HepG2 (cell line): ENCODE results near the gene GPR87. TPM values are rescaled to one million over a fixed set of nuclear protein-coding genes. Genes with fewer than 3 reads are reported as not detected.

ENCODE experiments used
- ATAC-seq: fragments of 200-7000 bp; cut with Tn5 transposase; 3 replicates; pipeline ENCODE4 v1.9.1; 2020; ENCODE audit warnings: mild to moderate bottlenecking, moderate library complexity
- Bru-seq: library from RNA; stranded (reverse); fragments of 400-500 nt; gene quantifications from one replicate; lab custom pipeline; 2021; lab: Mats Ljungman, UMichigan
- BruChase-seq, 2 experiments: library from RNA; stranded (reverse); fragments of 400-500 nt; gene quantifications; one replicate each; lab custom pipeline; 2021; lab: Mats Ljungman, UMichigan
- BruUV-seq: library from RNA; stranded (reverse); fragments of 400-500 nt; replicated peaks from 2 replicates; lab custom pipeline; 2021; lab: Mats Ljungman, UMichigan
- CTCF ChIA-PET: fragments of 300-600 bp; formaldehyde crosslinking; extraction: SDS; loops from one replicate; lab custom pipeline; 2021; ENCODE audit warnings: low total read pairs, inconsistent platforms, low intra/inter-chr PET ratio; lab: Yijun Ruan, JAX
- POLR2A ChIA-PET: fragments of 350-600 bp; sonication (Branson Sonifier 250); formaldehyde crosslinking; loops from one replicate; lab custom pipeline; 2020; ENCODE audit warnings: antibody characterized with exemption, inconsistent platforms; lab: Yijun Ruan, JAX
- DNase-seq: peaks from one replicate; pipeline ENCODE4 v3.0.0-alpha.2; 2015; ENCODE audit warnings: low spot score
- FAIRE-seq: peaks from 3 replicates; lab custom pipeline; 2011; peaks lifted over from hg19 to GRCh38; lab: Jason Lieb, UNC
- H2AFZ ChIP-seq: one replicate; pipeline ENCODE4 v1.6.1; 2011; ENCODE audit warnings: low read length, inconsistent platforms
- H3K27ac ChIP-seq: fragments of 300-600 bp; 3 replicates; pipeline ENCODE4 v1.8.0; 2011; ENCODE audit warnings: mixed run types, mild to moderate bottlenecking, mixed read lengths, low read length, inconsistent platforms; ENCODE audit not compliant: insufficient read depth; ENCODE audit errors: extremely low read length
- H3K27me3 ChIP-seq, 2 experiments: fragments of 200-600 bp in 1 of 2; 2 replicates in 1 of 2; 3 replicates in 1 of 2; pipeline versions ENCODE4 v1.6.0 to v1.8.0; 2011; ENCODE audit warnings: low read length in 2 of 2, mild to moderate bottlenecking in 2 of 2, moderate library complexity in 2 of 2, inconsistent platforms in 1 of 2; ENCODE audit not compliant: insufficient read depth in 2 of 2, control insufficient read depth in 1 of 2
- H3K36me3 ChIP-seq, 2 experiments: fragments of 200-600 bp in 1 of 2; replicated peaks in 1 of 2; 2 replicates in 1 of 2; 3 replicates in 1 of 2; pipeline versions ENCODE4 v1.5.1 to v1.8.0; 2011; ENCODE audit warnings: low read length in 2 of 2, inconsistent platforms in 1 of 2; ENCODE audit not compliant: insufficient read depth in 2 of 2, control insufficient read depth in 1 of 2
- H3K4me1 ChIP-seq: 2 replicates; pipeline ENCODE4 v1.5.1; 2012; ENCODE audit warnings: low read length, inconsistent platforms; ENCODE audit not compliant: insufficient read depth
- H3K4me2 ChIP-seq: 2 replicates; pipeline ENCODE4 v1.6.0; 2011; ENCODE audit warnings: low read depth, low read length, inconsistent platforms
- H3K4me3 ChIP-seq, 3 experiments: fragments of 200-600 bp in 1 of 3; sonication (generic), shearing (Covaris generic) in 1 of 3; replicated peaks in 1 of 3; 2 replicates each; pipeline ENCODE4 v1.5.1; 2011 to 2016; ENCODE audit warnings: low read length in 3 of 3, inconsistent platforms in 2 of 3, low read depth in 2 of 3, mild to moderate bottlenecking in 2 of 3, control low read depth in 1 of 3, mixed read lengths in 1 of 3; ENCODE audit not compliant: insufficient read depth in 1 of 3
- H3K79me2 ChIP-seq: one replicate; pipeline ENCODE4 v1.6.1; 2011; ENCODE audit warnings: low read length, inconsistent platforms; ENCODE audit not compliant: insufficient read depth
- H3K9ac ChIP-seq: 2 replicates; pipeline ENCODE4 v1.6.0; 2011; ENCODE audit warnings: mild to moderate bottlenecking, low read depth, low read length, inconsistent platforms; ENCODE audit not compliant: insufficient read depth
- H3K9me3 ChIP-seq: 2 replicates; pipeline ENCODE4 v1.5.1; 2012; ENCODE audit warnings: mild to moderate bottlenecking, low read length
- H4K20me1 ChIP-seq: 2 replicates; pipeline ENCODE4 v1.6.0; 2011; ENCODE audit warnings: inconsistent platforms, mild to moderate bottlenecking, low read length, moderate library complexity; ENCODE audit not compliant: insufficient read depth
- GPN1 ChIP-seq: sonication (generic); formaldehyde crosslinking; IDR thresholded peaks from 2 replicates; pipeline ENCODE4 v1.5.1; 2020; ENCODE audit warnings: missing genetic modification reagents, borderline replicate concordance
- KDM1A ChIP-seq: IDR thresholded peaks from 2 replicates; pipeline ENCODE4 v1.6.1; 2016; ENCODE audit warnings: missing compliant biosample characterization
- MAZ ChIP-seq, 2 experiments: sonication (generic) in 1 of 2; formaldehyde crosslinking in 1 of 2; IDR thresholded peaks; 2 replicates each; pipeline versions ENCODE4 v1.5.0 to v1.6.1; 2012 to 2020; ENCODE audit warnings: low read depth in 2 of 2, mild to moderate bottlenecking in 2 of 2, borderline replicate concordance in 1 of 2, improper control_type of control experiment in 1 of 2, low read length in 1 of 2, missing genetic modification reagents in 1 of 2, moderate library complexity in 1 of 2
- MTA3 ChIP-seq: sonication (generic); formaldehyde crosslinking; IDR thresholded peaks from 2 replicates; pipeline ENCODE4 v1.4.0; 2020; ENCODE audit warnings: missing genetic modification reagents
- SMAD3 ChIP-seq: sonication (generic); formaldehyde crosslinking; IDR thresholded peaks from 2 replicates; pipeline ENCODE4 v1.4.0; 2020; ENCODE audit warnings: missing genetic modification reagents
- TBX2 ChIP-seq: sonication (generic); formaldehyde crosslinking; IDR thresholded peaks from 2 replicates; pipeline ENCODE4 v1.5.0; 2020; ENCODE audit warnings: missing genetic modification reagents, mild to moderate bottlenecking, borderline replicate concordance
- TEAD3 ChIP-seq: optimal IDR thresholded peaks from 2 replicates; pipeline ENCODE3; 2016; ENCODE audit warnings: borderline replicate concordance
- ZNF816 ChIP-seq: sonication (generic); formaldehyde crosslinking; IDR thresholded peaks from 2 replicates; pipeline ENCODE4 v1.8.0; 2022; ENCODE audit warnings: missing genetic modification reagents, mild to moderate bottlenecking, borderline replicate concordance
- WGBS: methylation state at CpG from one replicate; pipeline ENCODE4 v1.1.6; 2017; ENCODE audit warnings: low lambda C conversion rate; 5-methylcytosine and 5-hydroxymethylcytosine counted together
- in situ Hi-C: cut with HindIII; loops from 2 replicates; pipeline ENCODE4 v1.10.0; 2017; ENCODE audit warnings: low pct_unique_long_range_greater_than_20kb; ENCODE audit not compliant: extremely low pct_ligation_motif_present
- intact Hi-C: fragments of 100-400 bp; cut with micrococcal nuclease; formaldehyde crosslinking; loops from one replicate; pipeline ENCODE4 v1.10.0; 2022; ENCODE audit not compliant: unreplicated experiment
- long read RNA-seq, 2 experiments: library from RNA in 1 of 2; library from polyadenylated mRNA in 1 of 2; stranded (forward) in 1 of 2; unstranded in 1 of 2; transcript quantifications; one replicate each; pipeline ENCODE4 v2.0.0, GENCODE V29; 2019 to 2022
- polyA minus RNA-seq, 3 experiments: library from RNA; depleted of rRNA, polyadenylated mRNA; stranded (reverse); fragments of >200 nt; gene quantifications; 2 replicates each; pipeline ENCODE4 v1.2.3, GENCODE V29; 2011; ENCODE audit warnings: low replicate concordance in 1 of 3
- polyA plus RNA-seq, 8 experiments: library from polyadenylated mRNA; depleted of rRNA in 3 of 8; stranded (reverse) in 7 of 8; unstranded in 1 of 8; fragments of >200 nt; fragmentation: Illumina TruSeq in 4 of 8; extraction: Trizol in 4 of 8; gene quantifications; 2 replicates each; pipeline versions ENCODE4 v1.2.1 to v1.2.3, GENCODE V29; 2011 to 2016; ENCODE audit warnings: low read depth in 4 of 8, missing spikeins in 1 of 8, mixed read lengths in 1 of 8; ENCODE audit not compliant: insufficient read depth in 1 of 8
- total RNA-seq, 5 experiments: library from RNA; depleted of rRNA; stranded (reverse); fragments of >200 nt; fragmentation: Illumina TruSeq; extraction: Trizol; gene quantifications; 2 replicates each; pipeline ENCODE4 v1.2.3, GENCODE V29; 2016; ENCODE audit warnings: low read depth in 1 of 5
- TF ChIP-seq, protein P1 (sequence below): sonication (generic); formaldehyde crosslinking; IDR thresholded peaks from one replicate; pipeline ENCODE4 v1.5.1; 2020; ENCODE audit warnings: mild to moderate bottlenecking, missing genetic modification reagents; ENCODE audit errors: not compliant biosample characterization

GPR87 gene, protein sequence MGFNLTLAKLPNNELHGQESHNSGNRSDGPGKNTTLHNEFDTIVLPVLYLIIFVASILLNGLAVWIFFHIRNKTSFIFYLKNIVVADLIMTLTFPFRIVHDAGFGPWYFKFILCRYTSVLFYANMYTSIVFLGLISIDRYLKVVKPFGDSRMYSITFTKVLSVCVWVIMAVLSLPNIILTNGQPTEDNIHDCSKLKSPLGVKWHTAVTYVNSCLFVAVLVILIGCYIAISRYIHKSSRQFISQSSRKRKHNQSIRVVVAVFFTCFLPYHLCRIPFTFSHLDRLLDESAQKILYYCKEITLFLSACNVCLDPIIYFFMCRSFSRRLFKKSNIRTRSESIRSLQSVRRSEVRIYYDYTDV
- total RNA-seq (2016; rRNA removed; fragmentation: Illumina TruSeq; extraction: Trizol) (not detected in 2 replicates), polyA plus RNA-seq (2011; rRNA removed) (0.05 TPM in 1 of 2 replicates, not detected in the other), polyA minus RNA-seq (2011; rRNA and poly(A)+ RNA removed; ENCODE audit: low replicate concordance) (not detected in 2 replicates), Bru-seq, nascent RNA (percentile 8 among the genes with signal in this experiment), BruChase-seq, experiment 1, labeled RNA remaining after a 6-hour chase (percentile 8 among the genes with signal in this experiment), BruChase-seq, experiment 2, labeled RNA remaining after a 2-hour chase (not detected)
- total RNA-seq (2016; cell fraction: cytosol; rRNA removed; fragmentation: Illumina TruSeq; extraction: Trizol; ENCODE audit: low read depth) = not detected in 2 replicates
- total RNA-seq (2016; cell fraction: insoluble cytoplasmic fraction; rRNA removed; fragmentation: Illumina TruSeq; extraction: Trizol) = not detected in 2 replicates
- total RNA-seq (2016; cell fraction: membrane; rRNA removed; fragmentation: Illumina TruSeq; extraction: Trizol) = not detected in 2 replicates
- total RNA-seq (2016; cell fraction: nucleus; rRNA removed; fragmentation: Illumina TruSeq; extraction: Trizol) = not detected in 2 replicates
- not detected in 2 replicates for polyA plus RNA-seq (2011; cell fraction: cytosol; rRNA removed)
- polyA plus RNA-seq (2011; cell fraction: nucleus; rRNA removed) = not detected in 2 replicates
- polyA plus RNA-seq (2012) = not detected in 2 replicates
- polyA plus RNA-seq (2016; cell fraction: cytosol; fragmentation: Illumina TruSeq; extraction: Trizol; ENCODE audit: low read depth) = not detected in 2 replicates
- not detected in 2 replicates for polyA plus RNA-seq (2016; cell fraction: insoluble cytoplasmic fraction; fragmentation: Illumina TruSeq; extraction: Trizol; ENCODE audit: low read depth)
- polyA plus RNA-seq (2016; cell fraction: membrane; fragmentation: Illumina TruSeq; extraction: Trizol; ENCODE audit: low read depth) = not detected in 2 replicates
- polyA plus RNA-seq (2016; cell fraction: nucleus; fragmentation: Illumina TruSeq; extraction: Trizol; ENCODE audit: insufficient read depth, low read depth) = not detected in 2 replicates
- not detected in 2 replicates for polyA minus RNA-seq (2011; cell fraction: cytosol; rRNA and poly(A)+ RNA removed)
- not detected in 2 replicates for polyA minus RNA-seq (2011; cell fraction: nucleus; rRNA and poly(A)+ RNA removed)
- long read RNA-seq, experiment 1 = 0 reads
- long read RNA-seq, experiment 2 = 0 reads

DNA sequence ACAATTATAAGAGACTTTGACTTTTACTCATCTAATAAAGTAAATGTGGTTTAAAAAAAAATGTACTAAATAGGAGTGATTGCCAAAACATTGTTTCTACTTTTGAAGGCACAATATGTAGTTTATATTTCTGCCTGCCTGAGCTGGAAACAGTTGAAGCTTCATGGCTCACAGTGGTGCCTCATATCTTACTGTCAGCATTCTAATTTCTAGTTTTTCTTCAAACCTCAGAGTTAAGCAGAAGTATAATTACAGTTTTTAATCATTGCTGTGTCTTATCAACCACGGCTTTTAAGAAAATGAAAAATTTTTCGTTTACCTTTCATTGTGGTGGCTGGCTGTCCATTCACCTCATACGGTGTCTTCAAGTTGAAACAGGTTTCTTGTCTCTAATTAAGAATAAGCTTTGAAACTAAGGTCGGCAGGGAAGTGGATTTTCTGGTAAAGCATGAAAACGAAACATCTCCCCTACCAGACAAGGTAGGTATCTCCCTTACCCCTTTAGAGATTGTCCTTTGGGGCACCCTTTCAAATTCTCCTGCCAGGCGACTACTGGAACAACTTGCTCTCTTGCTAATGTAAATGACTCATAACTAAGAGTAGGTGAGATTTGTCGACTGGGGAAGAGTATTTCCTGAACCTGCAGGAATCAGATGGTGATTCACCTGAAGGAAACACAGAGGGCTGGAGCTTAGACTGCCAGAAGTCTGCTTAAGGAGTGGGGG lies at the start of gene GPR87:
Gene GPR87 (minus strand): TSS at position 554 of the 725 bp plus-strand sequence. CDS start 16,720 bp downstream, outside the sequence.
- in situ Hi-C loops = no loop called here
- no TSS peak for BruUV-seq
- TF ChIP-seq, protein P1, sequence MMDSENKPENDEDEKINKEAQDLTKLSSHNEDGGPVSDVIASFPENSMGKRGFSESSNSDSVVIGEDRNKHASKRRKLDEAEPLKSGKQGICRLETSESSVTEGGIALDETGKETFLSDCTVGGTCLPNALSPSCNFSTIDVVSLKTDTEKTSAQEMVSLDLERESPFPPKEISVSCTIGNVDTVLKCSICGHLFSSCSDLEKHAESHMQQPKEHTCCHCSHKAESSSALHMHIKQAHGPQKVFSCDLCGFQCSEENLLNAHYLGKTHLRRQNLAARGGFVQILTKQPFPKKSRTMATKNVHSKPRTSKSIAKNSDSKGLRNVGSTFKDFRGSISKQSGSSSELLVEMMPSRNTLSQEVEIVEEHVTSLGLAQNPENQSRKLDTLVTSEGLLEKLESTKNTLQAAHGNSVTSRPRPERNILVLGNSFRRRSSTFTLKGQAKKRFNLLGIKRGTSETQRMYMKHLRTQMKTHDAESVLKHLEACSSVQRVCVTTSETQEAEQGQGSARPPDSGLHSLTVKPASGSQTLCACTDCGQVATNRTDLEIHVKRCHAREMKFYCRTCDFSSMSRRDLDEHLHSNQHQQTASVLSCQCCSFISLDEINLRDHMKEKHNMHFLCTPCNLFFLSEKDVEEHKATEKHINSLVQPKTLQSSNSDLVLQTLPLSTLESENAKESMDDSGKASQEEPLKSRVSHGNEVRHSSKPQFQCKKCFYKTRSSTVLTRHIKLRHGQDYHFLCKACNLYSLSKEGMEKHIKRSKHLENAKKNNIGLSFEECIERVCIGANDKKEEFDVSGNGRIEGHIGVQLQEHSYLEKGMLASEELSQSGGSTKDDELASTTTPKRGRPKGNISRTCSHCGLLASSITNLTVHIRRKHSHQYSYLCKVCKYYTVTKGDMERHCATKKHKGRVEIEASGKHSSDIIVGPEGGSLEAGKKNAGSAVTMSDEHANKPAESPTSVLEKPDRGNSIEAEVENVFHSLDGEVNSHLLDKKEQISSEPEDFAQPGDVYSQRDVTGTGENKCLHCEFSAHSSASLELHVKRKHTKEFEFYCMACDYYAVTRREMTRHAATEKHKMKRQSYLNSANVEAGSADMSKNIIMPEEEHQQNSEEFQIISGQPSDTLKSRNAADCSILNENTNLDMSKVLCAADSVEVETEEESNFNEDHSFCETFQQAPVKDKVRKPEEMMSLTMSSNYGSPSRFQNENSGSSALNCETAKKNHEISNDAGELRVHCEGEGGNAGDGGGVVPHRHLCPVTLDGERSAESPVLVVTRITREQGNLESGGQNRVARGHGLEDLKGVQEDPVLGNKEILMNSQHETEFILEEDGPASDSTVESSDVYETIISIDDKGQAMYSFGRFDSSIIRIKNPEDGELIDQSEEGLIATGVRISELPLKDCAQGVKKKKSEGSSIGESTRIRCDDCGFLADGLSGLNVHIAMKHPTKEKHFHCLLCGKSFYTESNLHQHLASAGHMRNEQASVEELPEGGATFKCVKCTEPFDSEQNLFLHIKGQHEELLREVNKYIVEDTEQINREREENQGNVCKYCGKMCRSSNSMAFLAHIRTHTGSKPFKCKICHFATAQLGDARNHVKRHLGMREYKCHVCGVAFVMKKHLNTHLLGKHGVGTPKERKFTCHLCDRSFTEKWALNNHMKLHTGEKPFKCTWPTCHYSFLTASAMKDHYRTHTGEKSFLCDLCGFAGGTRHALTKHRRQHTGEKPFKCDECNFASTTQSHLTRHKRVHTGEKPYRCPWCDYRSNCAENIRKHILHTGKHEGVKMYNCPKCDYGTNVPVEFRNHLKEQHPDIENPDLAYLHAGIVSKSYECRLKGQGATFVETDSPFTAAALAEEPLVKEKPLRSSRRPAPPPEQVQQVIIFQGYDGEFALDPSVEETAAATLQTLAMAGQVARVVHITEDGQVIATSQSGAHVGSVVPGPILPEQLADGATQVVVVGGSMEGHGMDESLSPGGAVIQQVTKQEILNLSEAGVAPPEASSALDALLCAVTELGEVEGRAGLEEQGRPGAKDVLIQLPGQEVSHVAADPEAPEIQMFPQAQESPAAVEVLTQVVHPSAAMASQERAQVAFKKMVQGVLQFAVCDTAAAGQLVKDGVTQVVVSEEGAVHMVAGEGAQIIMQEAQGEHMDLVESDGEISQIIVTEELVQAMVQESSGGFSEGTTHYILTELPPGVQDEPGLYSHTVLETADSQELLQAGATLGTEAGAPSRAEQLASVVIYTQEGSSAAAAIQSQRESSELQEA (CRISPR knock-in tag) = no peak
- TF ChIP-seq MTA3 (CRISPR knock-in tag) = no peak
- TF ChIP-seq MAZ (IDR thresholded peaks at IDR 0.05; ENCODE audit: borderline replicate concordance, low read depth, low read length) = no peak
- no peak for TF ChIP-seq MAZ (CRISPR knock-in tag; IDR thresholded peaks at IDR 0.05; ENCODE audit: low read depth)
- no peak for TF ChIP-seq TEAD3
- TF ChIP-seq TBX2 (CRISPR knock-in tag) = no peak
- no peak for TF ChIP-seq GPN1
- TF ChIP-seq SMAD3 (CRISPR knock-in tag) = no peak
- TF ChIP-seq KDM1A (CRISPR knock-in tag) = no peak
- TF ChIP-seq ZNF816 (CRISPR knock-in tag) = no peak

More for the DNA sequence above, at the start of gene GPR87:
- WGBS = 40% methylated on average over 7 of the region's 7 CpGs
- H3K9ac ChIP-seq = no peak within 1 kb of the TSS
- H3K4me2 ChIP-seq = no peak within 1 kb of the TSS
- H3K9me3 ChIP-seq = no peaks in the 10 kb centered on the region
- ATAC-seq = no peak
- DNase-seq = no peak
- H3K4me3 ChIP-seq = no peak within 1 kb of the TSS
- no peaks in the 10 kb centered on the region for H3K4me1 ChIP-seq
- no peaks in the 10 kb centered on the region for H3K27me3 ChIP-seq
- no peaks in the 10 kb centered on the region for H3K36me3 ChIP-seq
- no peaks in the 10 kb centered on the region for H3K79me2 ChIP-seq
- no peak within 1 kb of the TSS for H3K27ac ChIP-seq
- ChIA-PET CTCF (no interaction called here), POLR2A (no interaction called here)
- H4K20me1 ChIP-seq = no peaks in the 10 kb centered on the region
- FAIRE-seq = no peak
- intact Hi-C loops = no loop called here
- H2AFZ ChIP-seq = no peak within 1 kb of the TSS
